ENCODE measurements around the gene PLAC8L1.

PLAC8L1 gene

DNA sequence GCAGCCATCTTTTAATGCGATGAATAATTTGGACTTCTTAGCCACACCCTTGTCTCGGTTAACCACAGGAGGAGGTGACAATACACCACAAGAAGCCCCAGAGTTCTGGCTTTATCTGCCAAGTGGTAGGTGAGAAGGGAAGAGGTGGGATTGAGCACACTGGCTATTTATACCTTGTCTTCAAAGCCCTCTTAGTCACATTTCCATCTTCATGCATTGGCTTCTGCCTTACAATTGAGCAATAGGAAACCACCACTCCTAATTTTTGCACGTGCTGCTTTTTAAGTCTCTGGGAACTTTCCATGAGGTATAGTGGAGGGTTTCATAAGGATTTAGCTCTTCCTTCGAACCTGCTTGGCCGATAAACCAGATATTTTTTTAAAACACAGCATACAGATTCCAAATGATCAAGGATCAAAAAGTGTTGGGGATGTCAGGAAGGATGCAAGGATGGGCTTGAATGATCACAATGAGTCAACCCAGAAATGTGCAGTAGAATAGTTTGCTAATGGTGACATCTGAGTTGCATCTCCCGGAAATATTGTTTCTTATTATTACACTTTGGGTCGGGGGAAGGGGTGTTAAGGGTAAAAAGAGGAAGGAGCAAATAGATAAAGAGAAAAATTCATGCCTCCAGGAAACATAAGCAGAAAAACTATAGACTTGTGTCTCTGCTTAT, 25.5 kb downstream of the PLAC8L1 start:
- DNase-seq (ENCODE audit: low read depth in 2 of 2): no peak

DNA sequence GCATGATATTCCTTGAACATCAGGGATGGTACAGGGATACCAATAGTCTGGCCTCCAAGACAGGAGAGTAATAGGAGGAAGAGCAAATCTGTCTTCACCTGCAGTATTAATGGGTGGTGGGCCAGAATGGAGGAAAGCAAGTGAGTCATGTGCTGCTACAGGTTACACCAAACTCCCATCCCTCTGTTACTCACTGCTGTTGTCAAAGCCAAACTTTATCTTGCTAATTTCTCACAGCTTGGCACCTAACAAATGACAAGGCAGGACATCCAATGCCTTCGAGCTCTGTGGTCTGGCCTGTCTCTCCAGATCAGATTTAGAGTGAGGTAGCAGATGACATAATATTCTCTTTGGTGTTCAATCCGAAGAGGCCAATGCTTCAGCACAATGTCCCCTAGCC, 26.8 kb downstream of the PLAC8L1 start:
- DNase-seq (ENCODE audit: low read depth in 2 of 2): no peak

DNA sequence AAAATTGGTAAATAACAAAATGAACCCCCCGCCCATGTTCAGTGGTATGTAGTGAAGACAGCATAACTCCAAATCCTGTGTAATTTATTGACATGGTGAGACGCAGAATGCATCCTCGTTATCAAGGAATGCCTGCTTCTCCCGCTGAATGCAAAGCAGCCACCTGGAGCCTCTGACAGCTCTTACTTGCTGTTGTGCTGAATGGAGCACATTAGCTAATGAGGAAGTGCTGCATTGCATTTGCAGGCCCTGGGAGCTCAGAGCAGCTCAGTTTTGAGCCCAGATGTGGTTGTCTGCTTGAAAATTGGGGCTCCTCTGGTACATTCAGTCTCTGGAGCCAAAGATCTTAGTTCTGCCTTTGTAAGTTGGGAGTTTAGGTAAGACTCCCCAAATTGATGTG, 28.9 kb downstream of the PLAC8L1 start:
- no peak for DNase-seq (ENCODE audit: low read depth in 2 of 2)

DNA sequence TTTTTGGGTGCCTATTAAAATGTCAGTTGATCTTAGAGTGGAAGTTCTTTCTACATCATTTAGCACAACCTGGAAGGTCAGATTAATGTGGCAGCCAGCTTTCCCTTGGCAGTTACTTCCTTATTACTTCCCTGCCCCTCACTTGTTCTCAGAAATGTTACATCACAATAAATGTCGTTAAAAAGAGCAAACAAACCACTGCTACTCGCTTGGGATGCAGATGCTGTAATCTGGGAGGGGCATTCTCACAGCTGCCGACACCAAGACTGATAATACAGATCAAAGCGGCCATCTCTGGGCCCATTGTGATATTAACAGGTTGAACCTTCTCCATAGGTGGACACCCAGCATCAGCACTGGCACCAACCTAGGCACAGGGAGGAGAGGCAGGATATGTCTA, 29.3 kb downstream of the PLAC8L1 start:
- DNase-seq (ENCODE audit: low read depth in 2 of 2): no peak

DNA sequence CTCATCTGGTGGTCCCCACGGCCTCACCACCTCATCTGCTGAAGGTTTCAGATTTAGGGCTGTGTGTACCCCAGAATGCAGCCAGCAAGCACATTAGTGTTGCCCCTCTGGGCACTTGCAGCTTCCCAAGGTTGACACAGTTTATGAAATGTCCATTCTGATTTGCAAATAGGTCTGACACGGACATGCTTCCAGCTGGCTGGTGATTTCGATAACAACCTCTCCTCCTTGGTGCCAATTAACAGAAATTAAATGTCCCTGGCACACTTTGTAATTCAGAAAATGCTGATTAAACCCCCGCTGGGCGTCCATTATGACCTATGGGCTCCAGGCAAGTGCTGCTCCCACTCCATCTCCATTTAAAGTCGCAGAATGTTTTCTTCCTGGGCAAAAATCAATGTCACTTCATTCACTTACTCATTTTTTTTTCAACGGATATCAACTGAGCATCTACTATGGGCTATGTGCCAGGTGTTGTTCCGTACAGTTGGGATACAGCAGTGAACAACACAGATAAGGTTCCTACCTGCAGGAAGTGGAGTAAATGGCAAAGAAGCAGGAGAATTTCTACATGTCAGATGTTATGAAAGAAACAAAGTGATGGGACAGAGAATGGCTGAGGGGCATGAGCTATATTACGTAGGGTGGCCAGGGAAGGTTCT, 32.0 kb downstream of the PLAC8L1 start:
- no peak for DNase-seq (ENCODE audit: low read depth in 2 of 2)

DNA sequence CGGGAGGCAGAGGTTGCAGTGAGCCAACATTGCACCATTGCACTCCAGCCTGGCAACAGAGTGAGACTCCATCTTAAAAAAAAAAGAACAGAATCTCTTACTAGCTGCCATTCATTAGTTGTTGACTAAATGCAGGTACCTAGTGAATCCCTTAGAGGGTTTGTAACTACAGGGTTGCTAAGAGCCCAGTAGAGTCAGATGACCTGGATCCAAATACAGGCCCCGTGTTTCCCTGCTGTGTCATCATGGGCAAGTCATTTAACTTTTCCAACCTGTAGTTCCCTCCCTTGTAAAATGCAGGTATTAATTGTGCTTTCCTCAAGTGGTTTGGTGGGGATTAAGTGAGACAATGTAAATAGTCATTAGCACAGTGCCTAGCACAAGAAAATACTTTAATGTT, 32.8 kb downstream of the PLAC8L1 start:
- DNase-seq (ENCODE audit: low read depth in 2 of 2): no peak

DNA sequence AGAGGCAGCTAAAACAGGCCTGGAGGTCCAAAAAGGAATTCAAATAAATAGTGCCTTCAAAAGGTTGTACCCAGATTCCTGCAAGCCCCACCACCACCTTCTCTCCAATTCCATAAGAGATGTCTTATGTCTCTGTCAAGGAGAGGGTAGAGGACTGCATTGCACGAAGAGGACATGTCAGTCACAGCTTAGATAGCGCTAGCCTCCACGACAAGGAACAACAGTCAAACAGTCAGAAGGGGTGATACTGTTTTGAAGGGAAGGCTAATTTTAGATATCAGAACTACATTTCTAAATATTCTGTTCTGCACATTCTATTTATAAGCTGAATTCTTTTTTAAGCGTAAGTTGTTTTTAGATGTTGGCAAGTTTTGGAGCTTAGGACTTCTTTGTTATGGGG, 34.2 kb downstream of the PLAC8L1 start:
- no peak for DNase-seq (ENCODE audit: low read depth in 2 of 2)

DNA sequence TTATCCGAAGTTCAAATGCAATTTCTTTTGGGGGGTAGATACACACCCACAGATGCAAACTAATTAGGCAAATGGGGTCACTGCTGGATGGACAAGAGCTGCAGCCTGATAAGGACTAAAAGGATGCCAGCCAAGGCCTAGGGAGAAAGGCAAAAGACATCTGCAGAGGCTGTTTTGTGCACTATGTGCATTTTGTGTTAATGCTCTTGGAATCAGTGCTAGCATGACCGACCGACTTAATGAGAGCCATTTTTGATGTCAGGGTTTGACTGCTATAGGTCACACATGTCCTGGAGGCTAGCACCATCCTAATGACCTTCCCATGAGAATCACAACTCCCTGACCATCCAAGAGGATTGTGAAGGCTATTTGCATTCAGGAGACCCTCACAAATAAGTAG, 34.6 kb downstream of the PLAC8L1 start:
- DNase-seq (ENCODE audit: low read depth in 2 of 2): no peak

DNA sequence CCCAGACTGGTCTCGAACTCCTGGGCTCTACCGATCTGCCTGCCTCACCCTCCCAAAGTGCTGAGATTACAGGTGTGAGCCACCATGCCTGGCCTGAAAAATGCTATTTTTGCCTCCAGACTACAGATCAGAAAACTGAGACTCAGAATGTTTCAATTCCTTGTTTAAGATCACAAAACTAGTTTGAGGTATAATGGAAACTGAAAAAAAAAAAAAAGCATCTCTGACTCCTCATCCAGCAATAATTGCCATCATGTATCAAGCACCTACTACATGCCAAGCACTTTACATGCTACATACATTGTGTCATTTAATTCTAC, 35.6 kb downstream of the PLAC8L1 start:
- DNase-seq (ENCODE audit: low read depth in 2 of 2): no peak

DNA sequence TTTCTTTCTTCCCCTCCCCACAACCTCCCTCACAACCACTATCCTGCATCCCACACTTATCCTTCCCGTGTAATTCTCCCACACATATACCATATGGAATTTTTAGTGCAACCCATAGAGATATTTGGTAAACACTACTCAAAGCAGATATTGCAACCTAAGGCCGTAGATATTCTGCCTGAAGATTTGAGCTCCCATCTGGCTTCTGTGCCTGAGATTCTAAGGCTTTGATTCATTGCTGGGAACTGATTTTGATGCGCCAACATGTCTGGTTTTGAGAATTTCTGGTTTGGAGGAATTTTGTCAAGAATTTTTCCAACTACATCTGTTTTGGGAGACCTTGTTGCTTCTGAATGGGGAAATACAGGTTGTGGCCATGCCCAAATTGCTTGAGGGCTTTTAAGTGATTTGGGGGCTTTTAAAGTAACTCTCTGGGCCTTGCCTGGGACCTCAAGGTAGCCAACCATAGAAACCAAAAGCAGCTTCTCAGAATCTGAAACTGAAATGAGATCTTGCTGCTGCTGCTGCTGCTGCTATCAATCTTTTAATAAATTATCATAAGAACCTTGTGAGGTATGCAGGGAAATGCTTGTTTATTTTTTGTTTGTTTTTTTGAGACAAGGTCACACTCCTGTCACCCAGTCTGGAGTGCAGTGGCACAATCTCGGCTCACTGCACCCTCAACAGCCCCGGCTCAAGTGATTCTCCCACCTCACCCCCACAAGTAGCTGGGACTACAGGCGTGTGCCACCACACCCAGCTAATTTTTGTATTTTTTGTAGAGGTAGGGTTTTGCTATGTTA, 36.2 kb downstream of the PLAC8L1 start:
- no peak for DNase-seq (ENCODE audit: low read depth in 2 of 2)

DNA sequence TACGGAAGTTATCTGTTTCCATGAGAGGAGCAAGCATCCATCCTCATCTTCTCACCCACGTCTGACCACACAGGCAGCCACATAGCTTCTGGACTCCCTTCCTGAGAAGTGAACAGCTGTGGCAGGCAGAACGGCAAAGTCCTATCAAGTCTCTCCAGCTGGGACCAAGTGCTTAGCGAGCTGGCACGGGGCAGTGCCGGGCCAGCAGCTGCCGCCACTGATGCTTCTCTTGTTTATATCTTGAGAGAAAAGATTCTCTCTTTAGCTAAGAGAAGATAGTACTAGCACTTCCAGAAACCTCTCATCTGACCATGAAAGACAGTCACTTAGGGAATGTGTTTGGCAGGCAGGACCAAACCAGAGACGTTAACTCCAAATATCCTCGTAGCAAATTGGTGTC, 37.2 kb downstream of the PLAC8L1 start:
- DNase-seq (ENCODE audit: low read depth in 2 of 2): no peak

DNA sequence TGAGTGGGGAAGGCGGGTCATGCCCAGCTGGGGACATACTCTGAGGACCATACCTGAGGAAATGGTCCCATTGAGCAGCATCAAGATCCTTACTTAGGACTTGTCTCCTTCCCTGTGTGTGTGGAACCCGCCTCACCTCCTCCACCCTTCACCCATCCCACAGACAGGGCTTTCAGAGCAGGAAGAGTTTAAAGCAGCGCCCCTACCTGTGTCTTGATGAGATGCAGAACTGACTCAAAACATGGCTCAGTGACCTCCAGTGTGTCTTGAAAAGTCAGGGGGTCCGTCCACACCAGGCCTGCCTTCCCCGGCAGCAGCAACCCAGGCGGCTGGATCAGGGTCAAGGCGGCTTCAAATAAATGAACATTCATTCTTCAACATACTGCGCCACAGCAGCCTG, 38.4 kb downstream of the PLAC8L1 start:
- DNase-seq (ENCODE audit: low read depth in 2 of 2): no peak

DNA sequence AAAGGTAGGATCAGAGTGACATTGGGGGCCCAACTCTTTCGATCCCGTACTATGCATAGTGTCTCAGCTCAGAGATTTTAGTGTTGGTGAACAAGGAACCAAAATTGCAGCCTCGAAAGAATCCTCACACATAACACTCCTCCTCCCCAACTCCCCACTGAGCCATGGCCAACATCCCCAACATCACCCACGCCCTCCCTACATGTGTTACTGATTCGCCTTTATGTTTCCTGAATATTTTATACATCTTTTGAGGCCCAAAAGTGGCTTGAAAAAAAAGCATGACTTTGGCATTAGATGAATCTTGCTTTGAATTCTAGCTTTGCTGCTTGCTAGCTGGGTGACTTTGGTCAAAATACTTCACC, 45.2 kb downstream of the PLAC8L1 start:
- DNase-seq (ENCODE audit: low read depth in 2 of 2): no peak

DNA sequence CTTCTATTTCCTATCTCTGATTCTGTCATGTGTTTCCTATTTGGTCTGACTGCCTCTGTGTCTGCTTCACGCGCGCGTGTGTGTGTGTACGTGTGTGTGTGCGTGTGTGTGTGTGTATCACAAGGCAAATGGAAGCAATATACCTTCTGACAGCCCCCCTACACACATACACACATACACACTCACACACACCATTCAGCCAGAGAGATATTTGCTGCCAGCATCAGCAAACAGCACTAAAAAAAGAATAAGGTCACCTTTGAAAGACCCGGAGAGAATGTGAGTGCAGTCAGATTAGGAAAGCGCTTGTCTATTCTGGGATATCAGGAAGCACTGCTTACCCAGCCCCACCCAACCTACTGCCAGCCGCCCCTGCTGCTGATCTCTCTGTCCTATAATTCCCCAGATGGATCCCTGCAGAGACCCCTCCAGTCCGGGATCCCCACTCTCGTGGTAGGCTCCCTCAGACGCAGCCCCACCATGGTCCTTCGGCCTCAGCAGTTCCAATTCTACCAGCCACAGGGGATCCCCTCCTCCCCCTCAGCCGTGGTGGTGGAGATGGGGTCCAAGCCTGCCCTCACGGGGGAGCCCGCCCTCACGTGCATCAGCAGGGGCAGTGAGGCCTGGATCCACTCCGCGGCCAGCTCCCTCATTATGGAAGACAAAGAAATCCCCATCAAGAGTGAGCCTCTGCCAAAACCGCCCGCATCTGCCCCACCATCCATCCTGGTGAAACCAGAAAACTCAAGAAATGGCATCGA, 45.7 kb downstream of the PLAC8L1 start:
- no peak for DNase-seq (ENCODE audit: low read depth in 2 of 2)

DNA sequence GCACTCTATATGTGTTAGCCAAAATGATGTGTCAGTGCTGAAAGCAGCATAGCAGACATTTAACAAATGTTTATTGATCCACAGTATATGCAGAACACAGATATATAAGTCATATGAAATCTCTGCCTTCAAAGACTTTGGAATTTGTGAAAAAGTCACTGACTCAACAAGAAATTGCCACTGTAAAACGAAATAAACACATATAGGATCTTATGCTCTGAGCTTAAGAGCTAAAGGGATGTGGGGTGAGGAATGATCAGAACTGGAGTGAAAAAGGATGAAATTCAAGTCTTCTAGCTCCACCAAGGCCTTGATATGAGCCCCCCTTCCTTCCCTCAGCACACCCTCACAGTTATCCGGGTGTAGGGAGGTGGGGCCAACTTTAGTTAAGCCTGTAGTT, 49.9 kb downstream of the PLAC8L1 start:
- DNase-seq (ENCODE audit: low read depth in 2 of 2): no peak

DNA sequence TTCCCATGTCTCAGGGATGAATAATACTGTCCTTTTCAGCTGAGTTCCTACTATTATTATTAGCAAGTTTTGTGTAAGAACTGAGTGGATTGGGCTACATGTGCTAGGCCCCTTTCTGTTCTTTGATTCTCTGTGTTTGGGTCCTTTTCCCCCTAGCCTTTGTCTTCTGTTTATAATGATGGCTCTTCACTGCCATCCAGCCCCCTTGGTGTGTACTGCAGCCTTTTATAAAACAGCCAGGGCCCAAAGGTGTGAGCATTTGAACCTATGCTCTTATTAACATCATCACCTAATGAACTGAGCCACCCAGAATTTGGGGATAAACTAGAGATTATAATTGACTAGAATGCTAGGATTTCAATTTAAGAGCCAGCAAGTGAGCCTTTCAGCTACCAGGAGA, 52.6 kb downstream of the PLAC8L1 start:
- DNase-seq (ENCODE audit: low read depth in 2 of 2): no peak

DNA sequence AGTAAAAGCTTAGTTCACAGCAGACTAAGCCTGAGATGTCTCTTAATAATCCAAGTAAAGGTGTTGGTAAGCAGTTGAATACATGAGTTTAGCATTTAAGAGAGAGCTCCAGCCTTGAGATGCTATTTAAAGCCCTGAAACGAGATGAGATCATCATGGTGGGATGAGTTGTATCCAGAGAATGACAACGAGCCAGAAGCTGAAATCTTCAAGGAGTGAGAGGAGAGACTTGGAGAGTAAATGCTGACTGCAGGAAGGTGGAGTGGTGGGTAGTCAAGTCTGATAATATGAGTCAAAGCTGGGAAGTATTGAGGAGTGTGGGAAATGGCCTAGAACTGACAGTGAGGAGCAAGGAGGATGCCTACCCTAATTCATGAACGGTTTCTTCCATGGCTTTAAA, 53.7 kb downstream of the PLAC8L1 start:
- no peak for DNase-seq (ENCODE audit: low read depth in 2 of 2)

DNA sequence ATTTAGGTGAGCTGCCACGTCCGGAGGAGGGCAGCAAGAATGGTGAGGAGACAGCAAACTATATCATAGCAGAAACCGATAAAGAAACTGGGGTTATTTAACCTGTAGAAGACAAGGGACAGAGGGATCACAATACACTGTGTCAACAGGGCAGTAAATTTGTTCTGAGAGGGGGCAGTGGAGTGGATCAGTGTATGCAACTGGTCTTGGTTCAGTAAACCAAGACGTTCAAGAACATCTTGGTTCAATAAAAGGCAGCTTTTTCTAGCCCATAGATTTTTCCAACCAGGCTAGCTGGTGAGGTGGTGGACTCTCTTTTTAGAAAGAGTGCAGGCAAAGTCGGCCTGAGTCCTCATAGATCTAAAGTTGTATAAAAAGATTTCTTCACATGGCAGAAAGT, 55.3 kb downstream of the PLAC8L1 start:
- no peak for DNase-seq (ENCODE audit: low read depth in 2 of 2)

DNA sequence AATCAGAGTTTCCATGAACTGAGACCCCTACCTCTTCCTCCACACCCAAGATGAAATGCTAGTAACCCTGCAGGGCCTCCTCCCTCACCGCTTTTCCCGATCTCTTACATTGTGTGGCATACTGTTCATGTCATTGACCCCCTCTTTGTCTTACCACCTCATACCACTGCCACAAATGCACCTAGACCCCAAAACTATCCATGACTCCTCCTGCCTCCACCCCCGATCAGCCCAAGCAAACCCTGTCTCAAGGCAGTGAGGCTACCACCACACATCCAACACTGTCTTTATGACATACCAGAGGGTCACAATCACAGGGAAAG, 55.7 kb downstream of the PLAC8L1 start:
- no peak for DNase-seq (ENCODE audit: low read depth in 2 of 2)

DNA sequence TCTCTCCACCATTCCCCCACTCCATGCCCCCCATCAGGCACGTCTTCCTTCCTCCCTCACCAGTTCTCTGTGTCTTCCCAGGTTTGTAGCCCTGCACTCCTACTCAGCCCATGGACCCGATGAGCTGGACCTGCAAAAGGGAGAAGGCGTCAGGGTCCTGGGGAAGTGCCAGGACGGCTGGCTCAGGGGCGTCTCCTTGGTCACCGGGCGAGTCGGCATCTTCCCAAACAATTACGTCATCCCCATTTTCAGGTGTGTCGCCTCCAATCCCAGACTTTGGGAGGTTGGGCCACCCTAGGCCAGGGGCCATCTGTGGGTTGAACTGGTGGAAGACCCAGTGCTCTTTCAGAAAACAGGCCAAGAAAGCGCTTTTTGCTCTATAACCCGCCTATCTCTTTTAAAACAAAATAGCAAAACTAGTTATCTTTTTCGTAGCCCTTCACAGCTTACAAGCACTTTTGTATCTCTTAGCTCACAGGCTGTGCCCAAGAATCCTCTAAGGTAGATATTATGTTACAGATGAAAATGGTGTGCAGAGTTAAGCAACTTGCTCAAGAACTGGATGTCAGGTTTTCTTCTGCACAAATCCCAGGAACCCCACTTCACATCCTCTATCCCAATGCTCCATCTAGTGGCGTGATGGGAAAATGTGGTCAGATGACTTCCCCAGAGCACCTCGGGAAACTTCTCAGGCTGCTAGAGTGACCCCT, 56.2 kb downstream of the PLAC8L1 start:
- DNase-seq (ENCODE audit: low read depth in 2 of 2): no peak

DNA sequence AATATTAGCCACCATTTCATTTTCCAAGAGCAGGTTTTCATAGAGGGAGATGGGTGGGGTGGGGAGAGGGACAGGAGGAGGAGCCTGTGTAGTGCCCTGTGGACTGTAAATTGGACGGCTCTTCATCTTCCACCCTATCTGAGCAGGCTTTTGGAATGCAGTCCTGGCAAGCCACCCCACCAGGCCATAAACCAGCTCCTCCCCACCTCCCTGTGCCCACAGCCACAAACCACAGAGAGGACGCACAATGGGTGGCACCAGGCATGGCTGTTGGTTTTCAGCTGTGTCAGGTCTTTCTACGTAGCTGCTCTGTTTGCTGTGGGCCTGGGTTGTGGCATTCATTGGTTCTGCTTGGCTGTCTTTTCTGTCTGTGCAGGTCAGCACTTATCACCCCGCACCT, 58.0 kb downstream of the PLAC8L1 start:
- no peak for DNase-seq (ENCODE audit: low read depth in 2 of 2)

DNA sequence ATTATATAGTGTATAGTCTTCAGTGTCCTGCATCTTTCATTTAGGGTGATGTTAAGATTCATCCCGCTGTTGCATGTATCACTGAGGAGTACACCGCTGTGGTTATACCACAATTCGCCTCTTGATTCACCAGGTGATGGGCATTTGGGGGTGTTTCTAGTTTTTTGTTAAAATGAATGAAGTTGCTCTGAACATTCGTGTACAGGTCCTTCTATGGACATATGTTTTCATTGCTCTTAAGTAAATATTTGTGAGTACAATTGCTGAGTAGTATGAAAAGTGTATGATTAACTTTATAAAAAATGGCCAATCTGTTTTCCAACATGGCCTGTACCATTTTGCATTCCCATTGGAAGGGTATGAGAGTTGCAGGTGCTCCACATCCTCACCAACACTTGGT, 61.7 kb downstream of the PLAC8L1 start:
- DNase-seq (ENCODE audit: low read depth in 2 of 2): no peak

Measured in stimulated activated CD8-positive, alpha-beta memory T cell treated with anti-CD3 and anti-CD28 coated beads, Interleukin-2, amount 100 ng/mL, for 1 hour (primary cell).